Activated CD8-positive, alpha-beta memory T cell treated with anti-CD3 and anti-CD28 coated beads, Interleukin-2, amount 50 U/mL, for 4 hours (primary cell): ENCODE results near the gene EN1.

Experiments
- DNase-seq: peaks from one replicate; pipeline ENCODE4 v3.0.0-alpha.2; 2020

EN1 gene

GRCh38 chr2:118846953-118847761, at the start of gene EN1:
EN1 (minus strand) TSS chr2:118847648; CDS start chr2:118847167, 481 bp downstream.
- no peak for DNase-seq

DNA sequence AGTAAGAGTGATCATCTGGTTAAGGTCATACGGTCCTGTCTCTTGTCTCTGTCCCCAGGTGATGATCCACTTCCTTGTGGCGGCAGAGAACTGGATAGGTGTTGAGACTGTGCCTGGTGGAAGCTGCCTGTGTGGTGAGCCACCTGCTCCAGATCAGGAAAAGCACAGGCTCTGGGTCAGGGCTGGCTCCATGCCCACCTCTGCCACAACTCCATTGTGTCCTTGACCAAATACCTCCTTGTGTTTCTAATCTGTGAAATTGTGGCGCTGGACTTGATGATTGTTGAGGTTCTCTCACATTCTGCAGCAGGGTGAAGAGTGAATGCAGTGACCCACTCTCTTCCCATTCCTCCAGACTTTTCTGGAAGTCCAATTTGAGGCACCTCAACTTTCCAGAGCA, 45.7 kb upstream of the EN1 start:
- DNase-seq, result no peak

- DNase-seq, result no peak
Observed at GRCh38 chr2:118889995-118890394, 42.5 kb upstream of the EN1 start.

GRCh38 chr2:118883792-118884191, 36.3 kb upstream of the EN1 start:
- no peak for DNase-seq

GRCh38 chr2:118882693-118883336, 35.4 kb upstream of the EN1 start:
- DNase-seq, result peak; percentile 57

DNA sequence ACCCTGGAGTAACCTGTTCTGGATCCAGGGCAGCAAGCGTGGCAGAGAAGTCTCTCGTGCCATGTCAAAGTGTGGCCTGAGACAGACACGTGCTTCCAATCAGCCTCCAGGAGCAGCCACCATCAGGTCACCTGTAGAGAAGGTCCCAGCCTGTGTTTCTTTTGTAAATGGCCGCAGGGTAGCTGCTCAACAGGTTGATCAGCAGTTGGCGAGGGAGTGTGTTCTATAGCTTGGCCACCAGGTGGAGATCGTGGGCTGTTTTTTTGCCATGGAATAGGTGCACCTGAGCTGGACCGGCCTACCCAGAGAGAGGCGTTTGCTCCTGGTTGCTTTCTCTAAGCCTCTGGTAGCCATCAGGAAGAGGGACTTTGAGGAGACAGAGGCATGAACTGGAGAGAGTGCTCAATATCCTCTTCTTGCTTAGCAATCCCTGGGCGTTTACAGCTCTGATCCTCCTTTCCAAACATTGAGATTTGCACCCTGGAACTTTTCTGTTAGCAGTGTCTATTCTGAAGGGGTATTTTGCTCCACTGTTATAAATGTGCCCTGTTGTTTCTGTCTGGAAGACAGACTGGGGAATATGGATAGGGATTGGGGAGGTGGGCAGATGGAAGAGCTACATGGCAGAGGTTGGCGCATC, 34.2 kb upstream of the EN1 start:
- DNase-seq, result peak; percentile 62

DNA sequence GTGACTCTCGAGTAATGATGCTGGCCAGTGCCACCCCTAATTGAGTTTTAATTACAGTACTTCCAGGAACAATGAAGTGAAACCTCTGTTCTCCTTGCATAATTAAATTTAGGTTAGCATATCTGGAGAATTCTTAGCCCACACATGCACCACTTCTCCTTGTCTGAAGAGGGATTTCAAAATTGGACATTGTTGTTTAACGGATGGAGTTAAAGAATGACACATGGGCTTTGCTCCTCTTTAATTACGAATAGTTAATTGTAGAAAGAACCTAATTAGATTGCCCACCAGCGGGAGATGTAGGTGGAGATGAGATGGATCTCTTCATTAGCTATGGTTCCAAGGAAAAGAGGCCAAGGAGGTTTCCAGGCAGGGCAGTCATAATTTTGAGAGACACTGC, 33.1 kb upstream of the EN1 start:
- DNase-seq, result no peak

- no peak for DNase-seq
Observed at GRCh38 chr2:118878531-118879149, 31.2 kb upstream of the EN1 start.

- no peak for DNase-seq
Observed at GRCh38 chr2:118875318-118875717, 27.9 kb upstream of the EN1 start.

GRCh38 chr2:118874324-118874723, 26.9 kb upstream of the EN1 start:
- DNase-seq, result no peak

DNA sequence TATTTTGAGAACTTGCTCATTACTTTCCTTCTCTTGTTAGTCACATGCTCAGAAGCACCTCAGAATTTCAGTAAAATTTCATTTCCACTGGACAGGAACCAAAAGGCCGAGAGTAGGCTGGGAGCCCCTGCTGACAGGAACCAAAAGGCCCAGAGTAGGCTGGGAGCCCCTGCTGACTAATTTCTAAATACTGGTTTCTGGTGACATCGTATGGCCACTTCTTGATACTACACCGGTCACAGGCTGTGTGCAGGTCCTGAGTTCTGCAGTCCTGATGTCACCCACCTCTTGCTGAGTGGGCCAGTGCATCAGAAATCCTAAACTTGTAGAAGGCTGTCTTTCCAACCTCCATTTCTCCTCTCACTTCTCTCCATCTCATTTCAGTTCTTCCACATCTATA, 17.7 kb upstream of the EN1 start:
- DNase-seq, result no peak

GRCh38 chr2:118864207-118864606, 16.8 kb upstream of the EN1 start:
- DNase-seq, result no peak

DNA sequence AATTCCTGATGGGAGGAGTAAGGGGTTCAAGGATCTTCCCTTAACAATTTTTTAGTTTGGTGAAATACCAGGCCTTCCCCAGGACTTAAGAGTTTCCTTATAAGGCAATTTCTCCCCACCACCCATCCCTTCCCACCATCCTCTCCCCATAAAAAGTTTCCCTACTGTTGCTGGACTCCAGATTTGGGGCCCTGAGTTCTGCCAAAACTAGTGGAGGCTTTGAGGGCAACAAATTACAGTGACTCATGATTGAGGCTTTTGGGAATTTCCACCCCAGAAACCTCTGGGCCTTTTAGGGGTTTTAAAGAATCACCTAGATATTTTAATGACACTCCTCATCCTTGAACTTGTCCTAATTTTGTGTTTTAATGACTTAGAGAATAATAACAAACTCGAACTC, 14.3 kb upstream of the EN1 start:
- no peak for DNase-seq

DNA sequence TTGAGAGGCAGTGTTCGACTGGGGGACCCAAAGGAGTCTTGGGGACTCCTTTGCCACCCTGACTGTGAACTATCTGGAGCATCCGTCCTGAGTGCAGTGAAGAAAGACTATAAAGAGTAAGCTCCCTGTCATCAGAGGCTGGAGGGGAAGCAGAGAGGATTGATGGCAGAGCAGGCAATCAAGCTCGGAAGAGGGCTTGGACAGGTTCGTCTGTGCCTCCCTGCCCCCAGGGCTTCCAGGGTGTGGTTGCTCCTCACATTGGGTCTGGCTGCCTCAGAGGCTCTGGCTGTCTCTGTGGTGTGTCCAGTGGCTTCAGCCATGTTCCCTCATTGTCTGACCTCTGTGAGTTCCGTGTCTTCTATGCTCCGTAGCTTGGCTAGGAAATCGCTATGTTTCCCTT, 13.8 kb upstream of the EN1 start:
- DNase-seq, result no peak

GRCh38 chr2:118860506-118860905, 13.1 kb upstream of the EN1 start:
- no peak for DNase-seq

DNA sequence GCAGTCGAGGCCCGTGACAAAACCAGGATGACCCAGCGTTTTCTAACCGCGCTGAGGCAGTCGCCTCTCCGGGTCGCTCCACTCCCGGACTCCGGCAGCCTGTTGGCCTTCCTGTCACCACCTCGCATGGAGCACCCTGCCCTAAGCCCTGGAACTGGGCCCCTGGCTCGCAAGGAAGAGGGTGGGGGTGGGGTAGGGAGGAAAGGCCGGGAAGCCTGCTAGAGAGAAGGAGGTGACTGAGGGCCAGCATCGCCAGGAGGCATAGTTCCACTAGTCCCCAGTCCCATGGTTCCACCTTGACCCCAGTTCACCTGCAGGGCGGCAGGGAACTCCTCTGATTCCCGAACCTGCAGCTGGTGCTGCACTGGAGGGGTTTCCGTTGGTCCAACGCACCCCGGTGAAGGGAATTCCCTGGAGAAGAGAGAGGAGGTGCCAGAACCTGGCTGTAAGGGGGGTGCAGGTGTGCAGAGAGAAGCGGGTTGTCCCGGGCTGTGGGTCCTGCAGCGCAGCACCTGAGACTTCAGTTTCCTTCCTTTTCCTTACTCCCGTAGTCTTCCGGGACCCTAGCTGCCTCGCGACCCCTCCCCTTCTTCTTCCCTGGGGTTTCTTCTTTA, 11.8 kb upstream of the EN1 start:
- no peak for DNase-seq

- DNase-seq, result no peak
Observed at GRCh38 chr2:118858485-118859156, 11.2 kb upstream of the EN1 start.

GRCh38 chr2:118857677-118858484, 10.4 kb upstream of the EN1 start:
- DNase-seq, result no peak

DNA sequence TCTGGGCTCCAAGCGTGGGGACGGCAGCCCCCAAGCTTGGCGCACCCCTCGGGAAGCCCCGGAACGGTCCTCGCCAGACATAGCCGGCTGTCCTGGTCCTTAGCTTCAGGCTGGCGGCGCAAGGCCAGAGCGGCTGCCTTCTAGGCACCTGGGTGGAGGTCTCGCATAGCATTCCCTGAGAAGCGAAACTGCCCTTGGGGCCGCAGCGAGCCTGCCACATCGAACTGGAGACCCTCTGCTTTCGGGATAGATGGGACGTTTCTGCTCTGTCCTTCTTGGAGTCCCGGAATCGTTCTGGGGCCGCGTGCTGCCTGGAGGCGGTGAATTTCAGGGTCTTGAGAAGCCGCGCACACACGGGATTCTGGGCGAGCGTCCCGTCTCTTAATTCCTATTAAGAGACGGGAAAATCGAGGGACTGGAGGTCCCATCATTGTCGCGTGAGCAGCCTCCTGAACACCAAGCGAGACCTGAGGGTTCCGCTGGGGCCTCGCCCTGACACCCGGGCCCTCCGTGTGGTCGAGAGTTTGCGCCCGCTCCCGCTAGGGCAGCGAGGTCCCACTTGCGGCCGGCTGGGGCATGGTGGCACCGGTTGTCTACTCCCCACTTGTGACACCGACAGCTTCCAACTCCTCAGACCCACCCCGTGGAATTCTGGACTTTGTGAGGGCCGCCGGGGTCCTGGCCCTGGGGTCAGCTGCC, 9.7 kb upstream of the EN1 start:
- no peak for DNase-seq

- no peak for DNase-seq
Observed at GRCh38 chr2:118856330-118856977, 9.0 kb upstream of the EN1 start.
